Measurements from ENCODE around the gene SLCO2A1.

DNA sequence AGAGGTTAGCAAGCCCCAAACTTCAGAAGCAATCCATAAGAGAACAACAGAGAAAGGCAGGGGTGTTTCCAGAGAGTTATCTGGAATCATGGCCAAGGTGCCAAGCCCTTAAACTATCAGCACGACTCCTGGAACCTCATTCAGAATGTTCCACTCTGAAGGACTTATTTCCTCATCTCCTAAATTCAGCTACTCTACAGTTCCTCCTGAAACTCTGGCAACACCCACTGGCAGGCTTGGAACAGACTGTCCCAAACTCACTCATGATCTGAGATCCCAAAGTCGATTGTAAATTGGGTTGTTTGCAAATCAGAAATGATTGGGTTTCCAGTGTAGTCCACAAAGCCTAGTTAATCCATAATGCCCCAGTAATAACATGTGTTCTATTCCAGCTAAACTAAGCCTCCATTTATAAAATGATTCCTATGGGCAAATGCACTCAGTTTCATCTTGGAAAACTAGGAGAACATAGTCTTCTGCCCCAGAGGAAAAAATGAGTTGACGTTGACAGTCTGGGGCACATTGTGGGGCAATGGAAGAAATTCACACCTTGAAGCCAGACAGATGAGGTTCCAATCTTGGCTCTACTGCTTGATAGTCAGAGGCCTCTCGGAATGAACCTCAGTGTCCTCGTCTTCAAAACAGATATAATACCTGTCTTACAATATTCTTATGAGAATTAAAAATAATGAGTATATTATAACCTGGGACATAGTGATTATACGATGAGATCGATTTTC, 65.9 kb downstream of the SLCO2A1 start:
- TF ChIP-seq, protein P1, sequence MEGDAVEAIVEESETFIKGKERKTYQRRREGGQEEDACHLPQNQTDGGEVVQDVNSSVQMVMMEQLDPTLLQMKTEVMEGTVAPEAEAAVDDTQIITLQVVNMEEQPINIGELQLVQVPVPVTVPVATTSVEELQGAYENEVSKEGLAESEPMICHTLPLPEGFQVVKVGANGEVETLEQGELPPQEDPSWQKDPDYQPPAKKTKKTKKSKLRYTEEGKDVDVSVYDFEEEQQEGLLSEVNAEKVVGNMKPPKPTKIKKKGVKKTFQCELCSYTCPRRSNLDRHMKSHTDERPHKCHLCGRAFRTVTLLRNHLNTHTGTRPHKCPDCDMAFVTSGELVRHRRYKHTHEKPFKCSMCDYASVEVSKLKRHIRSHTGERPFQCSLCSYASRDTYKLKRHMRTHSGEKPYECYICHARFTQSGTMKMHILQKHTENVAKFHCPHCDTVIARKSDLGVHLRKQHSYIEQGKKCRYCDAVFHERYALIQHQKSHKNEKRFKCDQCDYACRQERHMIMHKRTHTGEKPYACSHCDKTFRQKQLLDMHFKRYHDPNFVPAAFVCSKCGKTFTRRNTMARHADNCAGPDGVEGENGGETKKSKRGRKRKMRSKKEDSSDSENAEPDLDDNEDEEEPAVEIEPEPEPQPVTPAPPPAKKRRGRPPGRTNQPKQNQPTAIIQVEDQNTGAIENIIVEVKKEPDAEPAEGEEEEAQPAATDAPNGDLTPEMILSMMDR (IDR thresholded peaks at IDR 0.05; ENCODE audit: insufficient read depth, low read length, poor library complexity, severe bottlenecking): no peak
- no peak for TF ChIP-seq EZH2phosphoT487 (conservative IDR thresholded peaks at IDR 0.05; ENCODE audit: low read length)

Measured in SU-DHL-6 (cell line).